HEK293 (cell line): ENCODE results near the gene CDCP2.

Source experiments
- CTCF ChIA-PET: fragments of 350-600 bp; formaldehyde crosslinking; extraction: SDS; loops from one replicate; lab custom pipeline; 2021; ENCODE audit warnings: antibody characterized with exemption; lab: Yijun Ruan, JAX
- POLR2A ChIA-PET: fragments of 300-600 bp; formaldehyde crosslinking; extraction: SDS; loops from one replicate; lab custom pipeline; 2020; ENCODE audit warnings: antibody characterized with exemption, inconsistent platforms; lab: Yijun Ruan, JAX
- H3K27ac ChIP-seq: fragments of 200-500 bp; sonication (Bioruptor generic); 2 replicates; pipeline ENCODE4 v1.5.1; 2014; ENCODE audit warnings: low read depth, low read length, control low read depth, inconsistent platforms; ENCODE audit errors: extremely low read depth
- H3K36me3 ChIP-seq, 2 experiments: fragments of 200-500 bp in 1 of 2; sonication (Bioruptor generic) in 1 of 2; 1 replicate in 1 of 2; 2 replicates in 1 of 2; pipeline ENCODE4 v1.5.1; 2014 to 2017; ENCODE audit warnings: inconsistent platforms in 2 of 2, low read length in 2 of 2; ENCODE audit not compliant: control insufficient read depth in 2 of 2, insufficient read depth in 1 of 2
- H3K4me1 ChIP-seq: fragments of 200-500 bp; sonication (Bioruptor generic); 2 replicates; pipeline ENCODE4 v1.5.1; 2014; ENCODE audit warnings: mild to moderate bottlenecking, low read length, inconsistent platforms; ENCODE audit not compliant: control insufficient read depth, insufficient read depth
- H3K4me3 ChIP-seq: 2 replicates; pipeline ENCODE4 v1.5.1; 2011; ENCODE audit warnings: low read depth, mild to moderate bottlenecking, control low read depth, low read length, moderate library complexity
- H3K9me3 ChIP-seq: fragments of 200-500 bp; sonication (Bioruptor generic); 2 replicates; pipeline ENCODE4 v1.5.1; 2014; ENCODE audit warnings: low read depth, low read length, inconsistent platforms; ENCODE audit not compliant: control insufficient read depth, insufficient read depth
- GLIS1 ChIP-seq: fragments of 450-650 bp; formaldehyde crosslinking; IDR thresholded peaks from 2 replicates; pipeline ENCODE4 v1.5.1; 2016; ENCODE audit warnings: missing biosample characterization, missing genetic modification characterization
- KLF9 ChIP-seq: fragments of 450-650 bp; formaldehyde crosslinking; IDR thresholded peaks from 2 replicates; pipeline ENCODE4 v1.5.1; 2016; ENCODE audit warnings: missing biosample characterization, missing genetic modification characterization, low read depth
- PBX3 ChIP-seq: sonication (generic); formaldehyde crosslinking; IDR thresholded peaks from 2 replicates; pipeline ENCODE4 v1.8.1; 2022; ENCODE audit warnings: mild to moderate bottlenecking, moderate library complexity, missing genetic modification reagents
- PRDM4 ChIP-seq: fragments of 450-650 bp; formaldehyde crosslinking; IDR thresholded peaks from 2 replicates; pipeline ENCODE4 v1.5.1; 2017; ENCODE audit warnings: missing biosample characterization, missing genetic modification characterization
- ZNF133 ChIP-seq: fragments of 450-650 bp; formaldehyde crosslinking; IDR thresholded peaks from 2 replicates; pipeline ENCODE4 v1.5.1; 2016; ENCODE audit warnings: missing biosample characterization, missing genetic modification characterization
- ZNF184 ChIP-seq: fragments of 450-650 bp; IDR thresholded peaks from 2 replicates; pipeline ENCODE4 v1.5.1; 2018; ENCODE audit warnings: missing biosample characterization, mild to moderate bottlenecking, missing genetic modification characterization
- ZNF202 ChIP-seq: fragments of 450-650 bp; formaldehyde crosslinking; IDR thresholded peaks from 2 replicates; pipeline ENCODE4 v1.5.1; 2016; ENCODE audit warnings: missing biosample characterization, missing genetic modification characterization, borderline replicate concordance
- ZNF211 ChIP-seq: fragments of 450-650 bp; formaldehyde crosslinking; IDR thresholded peaks from 2 replicates; pipeline ENCODE4 v1.5.1; 2016; ENCODE audit warnings: low read depth, missing biosample characterization, missing genetic modification characterization
- ZNF23 ChIP-seq: fragments of 450-650 bp; formaldehyde crosslinking; IDR thresholded peaks from 2 replicates; pipeline ENCODE4 v1.5.1; 2016; ENCODE audit warnings: missing biosample characterization, missing genetic modification characterization, borderline replicate concordance
- ZNF501 ChIP-seq: fragments of 450-650 bp; formaldehyde crosslinking; IDR thresholded peaks from 2 replicates; pipeline ENCODE4 v1.5.1; 2016; ENCODE audit warnings: missing biosample characterization, missing genetic modification characterization
- ZNF529 ChIP-seq: fragments of 450-650 bp; formaldehyde crosslinking; IDR thresholded peaks from 2 replicates; pipeline ENCODE4 v1.5.1; 2017; ENCODE audit warnings: missing genetic modification characterization, missing biosample characterization; ENCODE audit not compliant: insufficient replicate concordance
- ZNF544 ChIP-seq: fragments of 450-650 bp; formaldehyde crosslinking; IDR thresholded peaks from 2 replicates; pipeline ENCODE4 v1.5.0; 2017; ENCODE audit warnings: missing biosample characterization, missing genetic modification characterization
- ZNF548 ChIP-seq: fragments of 450-650 bp; formaldehyde crosslinking; IDR thresholded peaks from 2 replicates; pipeline ENCODE4 v1.5.1; 2016; ENCODE audit warnings: missing biosample characterization, missing genetic modification characterization
- ZNF555 ChIP-seq: fragments of 450-650 bp; formaldehyde crosslinking; conservative IDR thresholded peaks from 2 replicates; pipeline ENCODE4 v1.5.1; 2017; ENCODE audit warnings: missing biosample characterization, mild to moderate bottlenecking, missing genetic modification characterization, inconsistent platforms
- ZNF654 ChIP-seq: fragments of 450-650 bp; formaldehyde crosslinking; IDR thresholded peaks from 2 replicates; pipeline ENCODE4 v1.5.1; 2016; ENCODE audit warnings: low read depth, missing biosample characterization, missing genetic modification characterization
- ZNF768 ChIP-seq: fragments of 450-650 bp; formaldehyde crosslinking; IDR thresholded peaks from 2 replicates; pipeline ENCODE4 v1.5.1; 2018; ENCODE audit warnings: missing biosample characterization, mild to moderate bottlenecking, missing genetic modification characterization
- ZNF830 ChIP-seq: fragments of 450-650 bp; IDR thresholded peaks from 2 replicates; pipeline ENCODE4 v1.5.0; 2018; ENCODE audit warnings: missing biosample characterization, missing genetic modification characterization, low read depth, mild to moderate bottlenecking, moderate library complexity
- TF ChIP-seq, protein P1 (sequence below): fragments of 450-650 bp; formaldehyde crosslinking; IDR thresholded peaks from 2 replicates; pipeline ENCODE4 v1.5.1; 2016; ENCODE audit warnings: missing biosample characterization, missing genetic modification characterization
- TF ChIP-seq, protein P2 (sequence below): fragments of 450-650 bp; formaldehyde crosslinking; IDR thresholded peaks from 2 replicates; pipeline ENCODE4 v1.5.0; 2017; ENCODE audit warnings: missing biosample characterization, missing genetic modification characterization, borderline replicate concordance
- TF ChIP-seq, protein P3 (sequence below): fragments of 450-650 bp; formaldehyde crosslinking; IDR thresholded peaks from 2 replicates; pipeline ENCODE4 v1.5.1; 2016; ENCODE audit warnings: missing biosample characterization, missing genetic modification characterization

The CDCP2 gene

DNA sequence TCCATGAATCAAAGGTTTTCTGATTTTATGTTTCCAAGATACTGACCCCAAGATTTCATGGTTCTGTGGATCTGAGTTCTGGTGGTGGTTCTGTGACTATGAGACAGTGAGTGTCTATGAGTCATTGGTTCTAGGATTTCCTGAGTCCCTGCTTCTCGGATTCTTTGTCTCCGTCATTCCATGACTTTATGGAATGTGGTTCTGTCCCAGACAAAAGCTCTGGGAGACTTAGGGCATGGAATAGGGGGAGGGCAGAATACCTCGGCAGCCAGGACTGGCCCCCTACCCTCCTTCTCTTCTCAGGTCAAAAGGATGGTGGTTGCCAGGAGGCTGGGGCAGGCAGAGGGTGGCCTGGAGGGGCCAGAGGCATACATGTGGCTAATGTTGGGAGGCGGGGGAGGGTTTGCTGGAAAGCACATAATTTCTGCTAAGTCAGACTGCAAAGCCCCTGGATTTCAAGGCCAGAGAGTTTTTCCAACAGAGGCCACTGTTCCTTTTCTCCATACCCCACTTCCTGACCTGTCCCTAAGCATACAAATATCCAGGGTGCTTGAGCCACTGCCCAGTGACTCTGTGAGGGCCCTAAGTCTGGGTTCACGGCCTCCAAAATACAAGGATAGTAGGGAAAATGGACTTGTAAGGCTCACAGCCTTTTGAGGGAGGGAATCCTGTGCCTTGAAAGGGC lies 17.2 kb downstream of the CDCP2 start:
- CTCF ChIA-PET, result interaction anchor here (0.7 to 1.2 kb wide), 2 partner anchors 9 to 54 kb away, joined by 3 to 4 read pairs; no protein-coding TSS in a partner anchor

More for the DNA sequence above, 17.2 kb downstream of the CDCP2 start:
- Histone ChIP-seq H3K27ac (no peak overlapping the region), H3K36me3 (no peaks in the 10 kb centered on the region), H3K4me1 (no peaks in the 10 kb centered on the region; the same call in 1 of the 2 replicates), H3K9me3 (no peaks in the 10 kb centered on the region), H3K4me3 (no peak overlapping the region)
- TF ChIP-seq ZNF501 (tag by site-specific recombination) (no peak), ZNF768 (no peak), ZNF133 (tag by site-specific recombination) (no peak), PRDM4 (tag by site-specific recombination) (no peak), PBX3 (CRISPR knock-in tag) (no peak), KLF9 (tag by site-specific recombination) (no peak), ZNF23 (tag by site-specific recombination) (no peak), ZNF830 (tag by site-specific recombination) (no peak), ZNF202 (tag by site-specific recombination) (no peak), ZNF548 (tag by site-specific recombination) (no peak), ZNF184 (no peak), ZNF555 (no peak), ZNF544 (tag by site-specific recombination) (no peak), ZNF211 (no peak), ZNF654 (no peak), ZNF529 (no peak), GLIS1 (tag by site-specific recombination) (no peak)
- TF ChIP-seq, protein P1, sequence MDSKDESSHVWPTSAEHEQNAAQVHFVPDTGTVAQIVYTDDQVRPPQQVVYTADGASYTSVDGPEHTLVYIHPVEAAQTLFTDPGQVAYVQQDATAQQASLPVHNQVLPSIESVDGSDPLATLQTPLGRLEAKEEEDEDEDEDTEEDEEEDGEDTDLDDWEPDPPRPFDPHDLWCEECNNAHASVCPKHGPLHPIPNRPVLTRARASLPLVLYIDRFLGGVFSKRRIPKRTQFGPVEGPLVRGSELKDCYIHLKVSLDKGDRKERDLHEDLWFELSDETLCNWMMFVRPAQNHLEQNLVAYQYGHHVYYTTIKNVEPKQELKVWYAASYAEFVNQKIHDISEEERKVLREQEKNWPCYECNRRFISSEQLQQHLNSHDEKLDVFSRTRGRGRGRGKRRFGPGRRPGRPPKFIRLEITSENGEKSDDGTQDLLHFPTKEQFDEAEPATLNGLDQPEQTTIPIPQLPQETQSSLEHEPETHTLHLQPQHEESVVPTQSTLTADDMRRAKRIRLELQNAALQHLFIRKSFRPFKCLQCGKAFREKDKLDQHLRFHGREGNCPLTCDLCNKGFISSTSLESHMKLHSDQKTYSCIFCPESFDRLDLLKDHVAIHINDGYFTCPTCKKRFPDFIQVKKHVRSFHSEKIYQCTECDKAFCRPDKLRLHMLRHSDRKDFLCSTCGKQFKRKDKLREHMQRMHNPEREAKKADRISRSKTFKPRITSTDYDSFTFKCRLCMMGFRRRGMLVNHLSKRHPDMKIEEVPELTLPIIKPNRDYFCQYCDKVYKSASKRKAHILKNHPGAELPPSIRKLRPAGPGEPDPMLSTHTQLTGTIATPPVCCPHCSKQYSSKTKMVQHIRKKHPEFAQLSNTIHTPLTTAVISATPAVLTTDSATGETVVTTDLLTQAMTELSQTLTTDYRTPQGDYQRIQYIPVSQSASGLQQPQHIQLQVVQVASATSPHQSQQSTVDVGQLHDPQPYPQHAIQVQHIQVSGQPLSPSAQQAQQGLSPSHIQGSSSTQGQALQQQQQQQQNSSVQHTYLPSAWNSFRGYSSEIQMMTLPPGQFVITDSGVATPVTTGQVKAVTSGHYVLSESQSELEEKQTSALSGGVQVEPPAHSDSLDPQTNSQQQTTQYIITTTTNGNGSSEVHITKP, result no peak
- TF ChIP-seq, protein P2, sequence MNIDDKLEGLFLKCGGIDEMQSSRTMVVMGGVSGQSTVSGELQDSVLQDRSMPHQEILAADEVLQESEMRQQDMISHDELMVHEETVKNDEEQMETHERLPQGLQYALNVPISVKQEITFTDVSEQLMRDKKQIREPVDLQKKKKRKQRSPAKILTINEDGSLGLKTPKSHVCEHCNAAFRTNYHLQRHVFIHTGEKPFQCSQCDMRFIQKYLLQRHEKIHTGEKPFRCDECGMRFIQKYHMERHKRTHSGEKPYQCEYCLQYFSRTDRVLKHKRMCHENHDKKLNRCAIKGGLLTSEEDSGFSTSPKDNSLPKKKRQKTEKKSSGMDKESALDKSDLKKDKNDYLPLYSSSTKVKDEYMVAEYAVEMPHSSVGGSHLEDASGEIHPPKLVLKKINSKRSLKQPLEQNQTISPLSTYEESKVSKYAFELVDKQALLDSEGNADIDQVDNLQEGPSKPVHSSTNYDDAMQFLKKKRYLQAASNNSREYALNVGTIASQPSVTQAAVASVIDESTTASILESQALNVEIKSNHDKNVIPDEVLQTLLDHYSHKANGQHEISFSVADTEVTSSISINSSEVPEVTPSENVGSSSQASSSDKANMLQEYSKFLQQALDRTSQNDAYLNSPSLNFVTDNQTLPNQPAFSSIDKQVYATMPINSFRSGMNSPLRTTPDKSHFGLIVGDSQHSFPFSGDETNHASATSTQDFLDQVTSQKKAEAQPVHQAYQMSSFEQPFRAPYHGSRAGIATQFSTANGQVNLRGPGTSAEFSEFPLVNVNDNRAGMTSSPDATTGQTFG (tag by site-specific recombination), result no peak
- TF ChIP-seq, protein P3, sequence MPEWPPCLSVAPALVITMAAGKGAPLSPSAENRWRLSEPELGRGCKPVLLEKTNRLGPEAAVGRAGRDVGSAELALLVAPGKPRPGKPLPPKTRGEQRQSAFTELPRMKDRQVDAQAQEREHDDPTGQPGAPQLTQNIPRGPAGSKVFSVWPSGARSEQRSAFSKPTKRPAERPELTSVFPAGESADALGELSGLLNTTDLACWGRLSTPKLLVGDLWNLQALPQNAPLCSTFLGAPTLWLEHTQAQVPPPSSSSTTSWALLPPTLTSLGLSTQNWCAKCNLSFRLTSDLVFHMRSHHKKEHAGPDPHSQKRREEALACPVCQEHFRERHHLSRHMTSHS (tag by site-specific recombination), result no peak
- POLR2A ChIA-PET, result interaction anchor here (0.6 to 0.8 kb wide), 2 partner anchors 11 to 640 kb away, joined by 3 read pairs; no protein-coding TSS in a partner anchor
